Kidney (tissue), 14 donors: Measurements from ENCODE around the gene COX8A. TPM values are rescaled to one million over a fixed set of nuclear protein-coding genes. Genes with fewer than 3 reads are reported as not detected.

Experiments
- DNase-seq, 5 donors: peaks; one replicate each; pipeline ENCODE4 v3.0.0-alpha.2; 2013 to 2020
- FAIRE-seq: peaks from 2 replicates; lab custom pipeline; 2012; peaks lifted over from hg19 to GRCh38; lab: Jason Lieb, UNC
- H3K27ac ChIP-seq, 2 donors: one replicate each; pipeline ENCODE4 v1.7.0; 2013; ENCODE audit warnings: low read depth in 2 of 2, low read length in 2 of 2, inconsistent platforms in 1 of 2
- H3K27me3 ChIP-seq: one replicate; pipeline ENCODE4 v1.7.1; 2013; ENCODE audit warnings: low read length, inconsistent platforms; ENCODE audit not compliant: control insufficient read depth, insufficient read depth
- H3K36me3 ChIP-seq, 3 donors: one replicate each; pipeline versions ENCODE4 v1.7.0 to v1.7.1; 2013; ENCODE audit warnings: low read length in 3 of 3, control low read depth in 1 of 3, inconsistent platforms in 1 of 3; ENCODE audit not compliant: insufficient read depth in 3 of 3, control insufficient read depth in 2 of 3
- H3K4me1 ChIP-seq, 3 donors: one replicate each; pipeline versions ENCODE4 v1.7.0 to v1.7.1; 2013; ENCODE audit warnings: low read length in 3 of 3, inconsistent platforms in 1 of 3, low read depth in 1 of 3; ENCODE audit not compliant: control insufficient read depth in 2 of 3, insufficient read depth in 2 of 3
- H3K4me3 ChIP-seq, 3 donors: one replicate each; pipeline versions ENCODE4 v1.7.0 to v1.8.1; 2013; ENCODE audit warnings: low read length in 3 of 3, control low read depth in 1 of 3, inconsistent platforms in 1 of 3
- H3K9ac ChIP-seq, 3 donors: one replicate each; pipeline versions ENCODE4 v1.7.0 to v1.7.1; 2013; ENCODE audit warnings: low read length in 3 of 3, control low read depth in 1 of 3, inconsistent platforms in 1 of 3
- H3K9me3 ChIP-seq, 3 donors: one replicate each; pipeline versions ENCODE4 v1.7.0 to v1.7.1; 2013; ENCODE audit warnings: low read length in 3 of 3, control low read depth in 1 of 3, inconsistent platforms in 1 of 3; ENCODE audit not compliant: control insufficient read depth in 2 of 3, insufficient read depth in 1 of 3
- intact Hi-C: fragments of 100-400 bp; cut with DNase I; formaldehyde crosslinking; loops from one replicate; pipeline ENCODE4 v1.11.1; 2022
- polyA plus RNA-seq: library from polyadenylated mRNA; stranded (reverse); fragments of 350-450 nt; fragmentation: Illumina TruSeq; extraction: RNeasy Lipid Tissue Mini Kit (QIAGEN cat#74804); gene quantifications from one replicate; pipeline ENCODE4 v1.2.3, GENCODE V29; 2014; ENCODE audit warnings: low read depth, low replicate concordance; ENCODE audit not compliant: insufficient read depth
- total RNA-seq: library from RNA; stranded (reverse); fragmentation: NEBNext Ultra II Directional; extraction: Animal tissue kit (Norgen Biotek cat#: 25700); gene quantifications from one replicate; pipeline ENCODE4 v1.2.1, GENCODE V29; 2021
- TF ChIP-seq, protein P1 (sequence below): IDR thresholded peaks from 3 replicates; pipeline ENCODE4 v1.5.1; 2012; ENCODE audit warnings: mild to moderate bottlenecking, moderate library complexity, borderline replicate concordance; ENCODE audit not compliant: insufficient read depth; ENCODE audit errors: extremely low read depth
- donor health status: control.
- donor health status: control.
- donor health status: control.
- donor health status: control.
- donor health status: control.
- donor health status: DM: yes; HTN: yes; CAD: no.
- donor health status: Normal renal cell carcinoma (clear cell type).

The COX8A gene
- total and polyA plus RNA-seq, 2 donors from 2014 or later, result 320 to 2,092 TPM

DNA sequence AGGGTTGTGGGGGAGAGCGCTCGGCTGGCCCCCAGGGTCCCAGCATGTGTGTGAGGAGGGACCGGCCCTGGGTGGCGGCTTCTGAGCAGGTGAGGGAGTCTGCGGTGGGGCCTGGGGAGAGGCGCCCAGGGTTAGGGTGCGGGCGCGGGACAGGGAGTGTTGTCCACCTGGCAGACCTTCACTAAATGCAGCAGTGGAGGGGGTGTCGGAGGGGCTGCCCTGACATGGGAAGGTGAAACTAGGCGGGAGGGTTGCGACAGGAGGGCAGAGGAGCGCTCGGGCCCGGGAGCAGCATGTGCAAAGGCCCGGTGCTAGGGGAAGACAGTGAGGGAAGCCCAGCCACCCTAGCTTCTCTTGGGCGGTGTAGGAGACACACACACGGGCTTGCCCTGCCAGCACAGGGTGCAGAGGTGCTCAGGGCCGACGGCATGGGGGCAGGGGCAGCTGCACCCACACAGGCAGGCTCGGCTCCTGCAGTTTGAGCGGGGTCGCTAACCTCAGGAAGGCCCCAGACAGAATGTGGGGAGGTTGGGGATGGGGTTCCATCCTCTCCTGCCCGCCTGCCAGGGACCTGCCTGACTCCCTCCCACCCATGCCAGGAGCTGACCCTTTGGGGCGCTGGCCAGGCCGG lies 34.0 kb downstream of the COX8A start:
- Histone ChIP-seq H3K27ac (no peak overlapping the region), H3K9ac (no peak overlapping the region), H3K4me3 (no peak overlapping the region), H3K9me3 (no peaks in the 10 kb centered on the region), H3K27me3 (no peaks in the 10 kb centered on the region), H3K4me1 (peaks cover 0 to 26% (median 8%) of the 10 kb centered on the region in 3 donors), H3K36me3 (no peaks in the 10 kb centered on the region)
- TF ChIP-seq, protein P1, sequence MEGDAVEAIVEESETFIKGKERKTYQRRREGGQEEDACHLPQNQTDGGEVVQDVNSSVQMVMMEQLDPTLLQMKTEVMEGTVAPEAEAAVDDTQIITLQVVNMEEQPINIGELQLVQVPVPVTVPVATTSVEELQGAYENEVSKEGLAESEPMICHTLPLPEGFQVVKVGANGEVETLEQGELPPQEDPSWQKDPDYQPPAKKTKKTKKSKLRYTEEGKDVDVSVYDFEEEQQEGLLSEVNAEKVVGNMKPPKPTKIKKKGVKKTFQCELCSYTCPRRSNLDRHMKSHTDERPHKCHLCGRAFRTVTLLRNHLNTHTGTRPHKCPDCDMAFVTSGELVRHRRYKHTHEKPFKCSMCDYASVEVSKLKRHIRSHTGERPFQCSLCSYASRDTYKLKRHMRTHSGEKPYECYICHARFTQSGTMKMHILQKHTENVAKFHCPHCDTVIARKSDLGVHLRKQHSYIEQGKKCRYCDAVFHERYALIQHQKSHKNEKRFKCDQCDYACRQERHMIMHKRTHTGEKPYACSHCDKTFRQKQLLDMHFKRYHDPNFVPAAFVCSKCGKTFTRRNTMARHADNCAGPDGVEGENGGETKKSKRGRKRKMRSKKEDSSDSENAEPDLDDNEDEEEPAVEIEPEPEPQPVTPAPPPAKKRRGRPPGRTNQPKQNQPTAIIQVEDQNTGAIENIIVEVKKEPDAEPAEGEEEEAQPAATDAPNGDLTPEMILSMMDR, result no peak
- DNase-seq (peak in 2 of 5 donors; percentile 57 to 66), FAIRE-seq (no peak)
- intact Hi-C loops, result no loop called here

DNA sequence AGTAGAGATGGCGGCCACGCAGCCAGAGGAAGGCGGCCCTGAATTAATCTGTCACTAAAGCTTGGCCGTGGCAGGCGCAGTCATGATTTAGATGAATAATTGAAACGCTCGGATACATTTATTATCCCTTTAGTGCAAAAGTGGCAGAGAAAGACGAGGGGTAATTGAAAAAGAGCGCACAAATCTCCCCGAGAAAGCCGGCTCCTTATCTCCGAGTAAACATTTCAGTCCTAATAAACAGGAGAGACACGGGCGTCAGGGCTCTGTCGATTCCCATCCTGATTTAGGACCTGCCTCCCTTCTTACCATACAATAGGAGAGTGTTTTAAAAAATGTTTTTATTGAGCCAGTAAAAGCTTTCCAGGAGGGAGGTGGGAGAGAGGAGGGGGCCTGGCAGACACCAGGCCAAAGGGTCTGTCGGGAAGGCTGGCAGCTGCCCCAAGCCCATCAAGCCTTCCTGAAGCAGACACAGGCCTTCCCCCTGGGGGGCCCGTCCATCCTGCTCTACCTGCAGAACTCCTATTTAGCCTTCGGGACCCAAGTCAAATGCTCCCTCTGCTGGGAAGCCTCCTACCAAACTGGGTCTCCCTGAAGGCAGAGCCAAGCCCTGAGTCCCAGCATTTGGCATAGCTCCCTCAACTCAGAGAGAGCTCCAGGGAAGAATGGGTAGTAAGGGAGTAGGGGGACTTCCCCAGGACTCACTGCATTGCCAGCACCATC lies 34.7 kb downstream of the COX8A start:
- Histone ChIP-seq H3K9ac (no peak overlapping the region), H3K36me3 (no peaks in the 10 kb centered on the region), H3K9me3 (no peaks in the 10 kb centered on the region), H3K27ac (no peak overlapping the region), H3K4me1 (peaks cover 0 to 22% (median 8%) of the 10 kb centered on the region in 3 donors), H3K4me3 (no peak overlapping the region), H3K27me3 (no peaks in the 10 kb centered on the region)
- DNase-seq, result no peak
- intact Hi-C loops, result no loop called here
- TF ChIP-seq, protein P1, result no peak
- no peak for FAIRE-seq

DNA sequence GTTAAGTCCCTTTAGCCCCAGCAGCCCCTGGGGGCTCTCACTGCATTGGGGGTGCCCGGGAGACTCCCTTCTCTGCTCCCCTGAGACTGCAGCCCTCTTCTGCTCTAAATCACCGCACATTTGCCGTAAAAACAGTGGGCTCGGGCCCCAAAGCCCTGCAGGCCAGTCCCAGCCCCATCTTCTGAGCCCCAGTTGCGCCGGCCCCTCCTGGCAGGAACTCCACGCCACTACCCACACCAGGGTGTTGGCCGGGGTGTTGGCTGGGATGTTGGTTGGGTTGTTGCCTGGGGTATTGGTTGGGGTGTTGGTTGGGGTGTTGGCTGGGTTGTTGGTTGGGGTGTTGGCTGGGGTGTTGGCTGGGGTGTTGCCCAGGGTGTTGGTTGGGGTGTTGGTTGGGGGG lies 35.3 kb downstream of the COX8A start:
- TF ChIP-seq, protein P1, result no peak
- Histone ChIP-seq H3K4me3 (no peak overlapping the region), H3K27me3 (no peaks in the 10 kb centered on the region), H3K27ac (no peak overlapping the region), H3K9ac (no peak overlapping the region), H3K36me3 (no peaks in the 10 kb centered on the region), H3K9me3 (no peaks in the 10 kb centered on the region), H3K4me1 (peaks cover 0 to 17% (median 8%) of the 10 kb centered on the region in 3 donors)
- intact Hi-C loops, result no loop called here
- peak in 1 of 5 donors; percentile 60 for DNase-seq
- FAIRE-seq, result no peak
